Keratinocyte (primary cell): Measurements from ENCODE around the gene JOSD2. TPM values are rescaled to one million over a fixed set of nuclear protein-coding genes. Genes with fewer than 3 reads are reported as not detected.

Experiments
- DNase-seq: peaks from one replicate; pipeline ENCODE4 v3.0.0-alpha.2; 2011; ENCODE audit warnings: low read depth, missing footprints, low spot score
- FAIRE-seq: peaks from 2 replicates; lab custom pipeline; 2011; peaks lifted over from hg19 to GRCh38; lab: Jason Lieb, UNC
- H2AFZ ChIP-seq: 2 replicates; pipeline ENCODE4 v1.6.0; 2012; ENCODE audit warnings: low read length, control low read depth, inconsistent platforms; ENCODE audit not compliant: control insufficient read depth
- H3K27ac ChIP-seq: 2 replicates; pipeline ENCODE4 v1.5.1; 2011; ENCODE audit warnings: low read length; ENCODE audit not compliant: control insufficient read depth, insufficient read depth
- H3K27me3 ChIP-seq: 3 replicates; pipeline ENCODE4 v1.6.0; 2011; ENCODE audit warnings: low read length; ENCODE audit not compliant: control insufficient read depth, insufficient read depth; ENCODE audit errors: extremely low read depth
- H3K36me3 ChIP-seq, 2 experiments: 2 replicates in 1 of 2; 3 replicates in 1 of 2; pipeline ENCODE4 v1.5.1; 2011; ENCODE audit warnings: low read length in 2 of 2, mild to moderate bottlenecking in 1 of 2; ENCODE audit not compliant: control insufficient read depth in 2 of 2, insufficient read depth in 2 of 2; ENCODE audit errors: extremely low read depth in 1 of 2
- H3K4me1 ChIP-seq: 3 replicates; pipeline ENCODE4 v1.5.1; 2011; ENCODE audit warnings: low read length; ENCODE audit not compliant: control insufficient read depth, insufficient read depth; ENCODE audit errors: extremely low read depth
- H3K4me2 ChIP-seq: 3 replicates; pipeline ENCODE4 v1.6.0; 2011; ENCODE audit warnings: low read depth, low read length; ENCODE audit not compliant: control insufficient read depth, insufficient read depth; ENCODE audit errors: extremely low read depth
- H3K4me3 ChIP-seq, 3 experiments: fragments of 200-600 bp in 1 of 3; sonication (generic) in 1 of 3; 2 replicates in 2 of 3; 3 replicates in 1 of 3; pipeline ENCODE4 v1.5.1; 2011 to 2016; ENCODE audit warnings: low read length in 3 of 3, mild to moderate bottlenecking in 3 of 3, control low read depth in 2 of 3, inconsistent platforms in 1 of 3, low read depth in 1 of 3, mixed read lengths in 1 of 3, mixed run types in 1 of 3, moderate library complexity in 1 of 3; ENCODE audit not compliant: control insufficient read depth in 2 of 3, insufficient read depth in 2 of 3; ENCODE audit errors: extremely low read depth in 1 of 3
- H3K79me2 ChIP-seq: 2 replicates; pipeline ENCODE4 v1.6.0; 2012; ENCODE audit warnings: low read length; ENCODE audit not compliant: control insufficient read depth, insufficient read depth
- H3K9ac ChIP-seq: 3 replicates; pipeline ENCODE4 v1.6.0; 2011; ENCODE audit warnings: low read length; ENCODE audit not compliant: control insufficient read depth, insufficient read depth; ENCODE audit errors: extremely low read depth
- H3K9me1 ChIP-seq: 3 replicates; pipeline ENCODE4 v1.6.0; 2011; ENCODE audit warnings: low read length; ENCODE audit not compliant: control insufficient read depth, insufficient read depth; ENCODE audit errors: extremely low read depth
- H3K9me3 ChIP-seq: 2 replicates; pipeline ENCODE4 v1.5.1; 2012; ENCODE audit warnings: low read depth, low read length; ENCODE audit not compliant: control insufficient read depth
- H4K20me1 ChIP-seq: 3 replicates; pipeline ENCODE4 v1.6.0; 2011; ENCODE audit warnings: low read length; ENCODE audit not compliant: control insufficient read depth, insufficient read depth; ENCODE audit errors: extremely low read depth
- EZH2 ChIP-seq: IDR thresholded peaks from one replicate; pipeline ENCODE4 v1.6.1; 2012; ENCODE audit warnings: inconsistent platforms, mild to moderate bottlenecking, low read length, moderate library complexity
- dilution Hi-C: fragments of 300-500 bp; cut with MboI; formaldehyde crosslinking; loops from one replicate; pipeline ENCODE4 v1.7.0; 2020; ENCODE audit warnings: low sequenced_read_pairs; ENCODE audit not compliant: extremely low pct_ligation_motif_present
- polyA plus RNA-seq, 5 experiments: library from polyadenylated mRNA; depleted of rRNA in 3 of 5; stranded (reverse) in 3 of 5; stranded (forward) in 1 of 5; unstranded in 1 of 5; fragments of >200 nt; gene quantifications; 1 replicate in 1 of 5; 2 replicates in 3 of 5; 3 replicates in 1 of 5; pipeline versions ENCODE4 v1.2.1 to v1.2.3, GENCODE V29; 2011 to 2012; ENCODE audit warnings: missing spikeins in 2 of 5, low read depth in 1 of 5, low replicate concordance in 1 of 5
- TF ChIP-seq, protein P1 (sequence below), 3 experiments: IDR thresholded peaks in 1 of 3; conservative IDR thresholded peaks in 1 of 3; optimal IDR thresholded peaks in 1 of 3; 2 replicates in 2 of 3; 3 replicates in 1 of 3; pipeline versions ENCODE3 to v1.5.1; 2011; ENCODE audit warnings: low read length in 3 of 3, mild to moderate bottlenecking in 3 of 3, moderate library complexity in 2 of 3, control low read depth in 1 of 3, inconsistent platforms in 1 of 3; ENCODE audit not compliant: insufficient read depth in 2 of 3; ENCODE audit errors: extremely low read depth in 1 of 3

The JOSD2 gene
- polyA plus RNA-seq, 1 donor (not counting 4 experiments of a cell fraction or from before 2014, with no cell fraction given): 18.7 TPM

DNA sequence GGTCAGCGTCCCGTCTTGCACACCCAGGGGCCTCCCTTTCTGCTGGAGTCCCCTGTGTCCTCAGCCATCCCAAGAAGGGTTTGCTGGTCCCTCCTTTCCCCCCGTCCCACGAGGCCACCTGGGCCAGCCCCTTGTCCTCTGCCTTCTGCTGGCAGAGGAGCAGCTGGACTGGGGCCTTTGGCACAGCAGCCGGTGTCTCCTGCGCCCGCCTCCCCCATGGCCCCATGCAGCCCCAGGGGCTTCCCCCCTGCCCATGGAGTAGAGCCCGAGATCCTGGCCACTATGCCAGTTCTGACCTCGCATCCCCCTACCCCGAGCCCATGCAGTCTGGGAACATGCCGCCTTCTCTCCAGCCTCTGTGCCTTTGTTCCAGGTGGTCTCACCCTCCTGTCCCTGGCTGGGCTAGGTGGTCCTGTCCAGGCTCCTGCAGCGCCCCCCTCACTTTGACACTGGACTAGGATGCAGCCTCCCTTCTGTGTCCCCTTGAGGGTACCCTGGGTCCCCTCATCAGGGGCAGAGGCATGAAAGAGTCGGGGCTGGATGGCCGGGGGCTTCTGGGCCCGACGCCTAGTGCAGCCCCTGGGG, 28.6 kb downstream of the JOSD2 start:
- H3K9me3 ChIP-seq: no peaks in the 10 kb centered on the region
- TF ChIP-seq, protein P1, sequence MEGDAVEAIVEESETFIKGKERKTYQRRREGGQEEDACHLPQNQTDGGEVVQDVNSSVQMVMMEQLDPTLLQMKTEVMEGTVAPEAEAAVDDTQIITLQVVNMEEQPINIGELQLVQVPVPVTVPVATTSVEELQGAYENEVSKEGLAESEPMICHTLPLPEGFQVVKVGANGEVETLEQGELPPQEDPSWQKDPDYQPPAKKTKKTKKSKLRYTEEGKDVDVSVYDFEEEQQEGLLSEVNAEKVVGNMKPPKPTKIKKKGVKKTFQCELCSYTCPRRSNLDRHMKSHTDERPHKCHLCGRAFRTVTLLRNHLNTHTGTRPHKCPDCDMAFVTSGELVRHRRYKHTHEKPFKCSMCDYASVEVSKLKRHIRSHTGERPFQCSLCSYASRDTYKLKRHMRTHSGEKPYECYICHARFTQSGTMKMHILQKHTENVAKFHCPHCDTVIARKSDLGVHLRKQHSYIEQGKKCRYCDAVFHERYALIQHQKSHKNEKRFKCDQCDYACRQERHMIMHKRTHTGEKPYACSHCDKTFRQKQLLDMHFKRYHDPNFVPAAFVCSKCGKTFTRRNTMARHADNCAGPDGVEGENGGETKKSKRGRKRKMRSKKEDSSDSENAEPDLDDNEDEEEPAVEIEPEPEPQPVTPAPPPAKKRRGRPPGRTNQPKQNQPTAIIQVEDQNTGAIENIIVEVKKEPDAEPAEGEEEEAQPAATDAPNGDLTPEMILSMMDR (optimal IDR thresholded peaks at IDR 0.05 in 1 of 3, IDR thresholded peaks at IDR 0.05 in 1 of 3, conservative IDR thresholded peaks at IDR 0.05 in 1 of 3; ENCODE audit: extremely low read depth in 1 of 3, insufficient read depth in 2 of 3, low read length in 3 of 3): no peak
- no peak for TF ChIP-seq EZH2
- FAIRE-seq (no peak), DNase-seq (no peak)
- H3K4me1 ChIP-seq: peaks cover 2% of the 10 kb centered on the region
- H3K27me3 ChIP-seq: peaks cover 4% of the 10 kb centered on the region
- no peak overlapping the region for H3K27ac ChIP-seq
- H3K9ac ChIP-seq: no peak overlapping the region
- peaks cover 7 to 25% of the 10 kb centered on the region in 2 experiments for H3K36me3 ChIP-seq
- H4K20me1 ChIP-seq: peaks cover 4% of the 10 kb centered on the region
- peaks cover 2% of the 10 kb centered on the region for H3K9me1 ChIP-seq
- no peak overlapping the region for H3K4me2 ChIP-seq
- dilution Hi-C loops: no loop called here
- H3K79me2 ChIP-seq: peaks cover 15% of the 10 kb centered on the region
- H2AFZ ChIP-seq: no peak overlapping the region
- H3K4me3 ChIP-seq: no peak overlapping the region

DNA sequence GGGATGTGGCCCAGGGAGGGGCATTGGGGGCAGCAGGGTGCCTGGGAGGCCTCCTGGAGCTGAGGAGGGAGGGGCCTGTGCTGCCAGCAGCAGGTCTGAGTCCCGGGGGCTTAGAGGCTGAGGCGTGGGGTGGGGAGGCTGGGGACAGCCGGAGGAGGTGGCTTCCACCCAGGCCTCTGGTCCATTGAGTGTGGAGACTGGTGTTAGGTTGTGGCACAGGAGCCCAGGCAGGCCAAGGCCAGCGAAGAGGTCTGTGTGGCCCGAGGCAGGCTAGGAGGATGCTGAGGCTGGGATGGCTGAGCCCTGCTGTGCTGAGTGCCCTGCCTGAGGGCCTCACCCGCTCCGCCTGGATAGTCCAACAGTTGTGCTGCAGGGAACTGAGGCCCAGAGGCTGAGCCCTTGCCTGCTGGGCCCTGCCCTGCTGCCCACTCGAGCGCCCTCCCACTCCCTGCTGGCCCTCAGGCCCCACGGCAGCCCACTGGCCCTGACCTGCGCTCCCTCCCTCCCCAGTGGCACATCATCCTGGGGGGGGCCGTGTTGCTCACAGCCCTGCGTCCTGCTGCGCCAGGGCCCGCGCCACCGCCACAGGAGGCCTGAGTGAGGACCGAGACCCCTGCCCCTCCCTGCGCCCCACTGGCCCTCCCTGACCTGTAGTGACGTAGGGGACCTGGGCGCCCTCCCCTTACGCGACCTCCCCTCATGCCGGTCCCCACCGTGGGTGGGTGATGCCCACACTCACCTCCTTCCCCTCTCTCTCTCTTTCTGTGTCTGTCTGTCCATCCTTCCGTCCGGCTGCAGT, 29.4 kb downstream of the JOSD2 start:
- Histone ChIP-seq H3K27ac (no peak overlapping the region), H4K20me1 (peaks cover 6% of the 10 kb centered on the region), H3K9ac (no peak overlapping the region), H3K4me2 (no peak overlapping the region), H3K36me3 (peaks cover 7 to 25% of the 10 kb centered on the region in 2 experiments), H3K79me2 (peaks cover 19% of the 10 kb centered on the region), H3K4me1 (peaks cover 6% of the 10 kb centered on the region), H3K4me3 (no peak overlapping the region), H3K9me1 (peaks cover 2% of the 10 kb centered on the region), H3K27me3 (no peaks in the 10 kb centered on the region), H3K9me3 (no peaks in the 10 kb centered on the region), H2AFZ (no peak overlapping the region)
- dilution Hi-C loops: no loop called here
- DNase-seq (no peak), FAIRE-seq (no peak)
- TF ChIP-seq, protein P1 (optimal IDR thresholded peaks at IDR 0.05 in 1 of 3, IDR thresholded peaks at IDR 0.05 in 1 of 3, conservative IDR thresholded peaks at IDR 0.05 in 1 of 3; ENCODE audit: extremely low read depth in 1 of 3, insufficient read depth in 2 of 3, low read length in 3 of 3): no peak
